CD8-positive, alpha-beta memory T cell (primary cell): ENCODE measurements around the gene FAM78B. TPM values are rescaled to one million over a fixed set of nuclear protein-coding genes. Genes with fewer than 3 reads are reported as not detected.
A peak's percentile ranks its signal among the peaks of the same experiment; 100 is the strongest.

ENCODE experiments used
- CTCF ChIA-PET: fragments of 350-600 bp; sonication (Branson Sonifier 250); formaldehyde crosslinking; loops from one replicate; lab custom pipeline; 2021; ENCODE audit warnings: antibody characterized with exemption; lab: Charles Lee
- POLR2A ChIA-PET: fragments of 350-600 bp; sonication (Branson Sonifier 250); formaldehyde crosslinking; loops from one replicate; lab custom pipeline; 2021; ENCODE audit warnings: antibody characterized with exemption; lab: Charles Lee
- DNase-seq, 5 donors: peaks; one replicate each; pipeline versions ENCODE4 v3.0.0 to v3.0.0-alpha.2; 2020 to 2022; ENCODE audit warnings: mixed read lengths in 1 of 5
- H3K27ac ChIP-seq: one replicate; pipeline ENCODE4 v1.7.0; 2013; ENCODE audit warnings: low read depth, mild to moderate bottlenecking, low read length, moderate library complexity
- H3K27me3 ChIP-seq: 2 replicates; pipeline ENCODE4 v1.7.0; 2013; ENCODE audit warnings: low read length, mild to moderate bottlenecking; ENCODE audit not compliant: insufficient read depth, poor library complexity, severe bottlenecking
- H3K36me3 ChIP-seq: 2 replicates; pipeline ENCODE4 v1.7.0; 2013; ENCODE audit warnings: mild to moderate bottlenecking, low read length, moderate library complexity; ENCODE audit not compliant: insufficient read depth
- H3K4me1 ChIP-seq: 2 replicates; pipeline ENCODE4 v1.7.0; 2013; ENCODE audit warnings: mild to moderate bottlenecking, low read length, moderate library complexity; ENCODE audit not compliant: insufficient read depth
- H3K4me3 ChIP-seq: 2 replicates; pipeline ENCODE4 v1.7.0; 2013; ENCODE audit warnings: mild to moderate bottlenecking, low read length
- H3K9me3 ChIP-seq: 2 replicates; pipeline ENCODE4 v1.7.0; 2013; ENCODE audit warnings: mild to moderate bottlenecking, low read length
- H3K27ac Mint-ChIP-seq, 8 donors: one replicate each; pipeline ENCODE4 v1.8.0; 2020 to 2021; ENCODE audit warnings: mixed read lengths in 8 of 8, mild to moderate bottlenecking in 6 of 8, inconsistent platforms in 3 of 8, moderate library complexity in 3 of 8
- H3K27me3 Mint-ChIP-seq, 2 donors: one replicate each; pipeline ENCODE4 v1.8.0; 2020 to 2021; ENCODE audit warnings: mixed read lengths in 2 of 2, mild to moderate bottlenecking in 1 of 2, moderate library complexity in 1 of 2
- H3K36me3 Mint-ChIP-seq, 3 donors: one replicate each; pipeline ENCODE4 v1.8.0; 2020 to 2021; ENCODE audit warnings: mixed read lengths in 3 of 3, inconsistent platforms in 1 of 3, mild to moderate bottlenecking in 1 of 3
- H3K4me1 Mint-ChIP-seq, 3 donors: one replicate each; pipeline ENCODE4 v1.8.0; 2020 to 2021; ENCODE audit warnings: mixed read lengths in 3 of 3, inconsistent platforms in 1 of 3, mild to moderate bottlenecking in 1 of 3
- H3K4me3 Mint-ChIP-seq, 7 donors: one replicate each; pipeline ENCODE4 v1.8.0; 2020 to 2021; ENCODE audit warnings: mixed read lengths in 7 of 7, mild to moderate bottlenecking in 6 of 7, moderate library complexity in 4 of 7, inconsistent platforms in 2 of 7
- H3K9me3 Mint-ChIP-seq, 5 donors: one replicate each; pipeline ENCODE4 v1.8.0; 2020 to 2022; ENCODE audit warnings: mixed read lengths in 5 of 5, mild to moderate bottlenecking in 3 of 5, moderate library complexity in 2 of 5, inconsistent platforms in 1 of 5
- polyA plus RNA-seq: library from polyadenylated mRNA; unstranded; fragments of 300-500 nt; fragmentation: Illumina TruSeq; gene quantifications from one replicate; pipeline ENCODE4 v1.2.3, GENCODE V29; 2021
- total RNA-seq, 2 experiments: library from RNA; stranded (reverse); gene quantifications; one replicate each; pipeline ENCODE4 v1.2.3, GENCODE V29; 2021

FAM78B gene
- total and polyA plus RNA-seq, 3 experiments from 2014 or later = 0.22 to 0.26 TPM; not detected in 1

- H3K4me3 Mint-ChIP-seq = no peak overlapping the region
- peaks cover 3 to 15% (median 9%) of the 10 kb centered on the region in 3 donors for H3K4me1 Mint-ChIP-seq
- DNase-seq = no peak
- Histone ChIP-seq H3K36me3 (no peaks in the 10 kb centered on the region), H3K27ac (no peak overlapping the region), H3K4me1 (no peaks in the 10 kb centered on the region), H3K27me3 (no peaks in the 10 kb centered on the region), H3K9me3 (no peaks in the 10 kb centered on the region), H3K4me3 (no peak overlapping the region)
- H3K27ac Mint-ChIP-seq = no peak overlapping the region
- peaks cover 27 to 30% of the 10 kb centered on the region in 2 donors for H3K27me3 Mint-ChIP-seq
- H3K9me3 Mint-ChIP-seq = peaks cover 0 to 6% (median 0%) of the 10 kb centered on the region in 5 donors
- CTCF ChIA-PET = no interaction called here
- no peaks in the 10 kb centered on the region for H3K36me3 Mint-ChIP-seq
- POLR2A ChIA-PET = no interaction called here
Measured at GRCh38 chr1:166170075-166170474, 3.3 kb upstream of the FAM78B start.

DNA sequence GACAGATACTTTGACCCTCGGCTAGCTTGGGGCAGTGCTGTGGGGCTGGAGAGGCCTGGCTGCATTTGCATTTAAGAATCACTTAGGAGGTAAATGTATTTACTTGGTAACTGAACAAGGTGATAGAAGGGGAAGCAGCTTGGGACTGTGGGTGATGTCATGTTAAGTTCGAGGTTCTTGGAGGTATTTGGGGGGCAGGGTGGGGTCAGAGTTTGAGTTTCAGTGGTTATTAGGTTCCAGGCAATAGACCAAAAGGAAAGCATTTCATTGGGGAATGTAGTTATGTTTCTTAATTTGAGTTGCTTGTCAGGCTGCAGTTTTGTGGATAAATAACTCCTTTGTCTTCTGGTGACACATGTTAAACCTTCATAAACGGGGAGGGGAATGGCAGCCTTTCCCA is 2.4 kb upstream of the FAM78B start:
- CTCF ChIA-PET = no interaction called here
- Mint-ChIP-seq H3K27ac (no peak overlapping the region), H3K4me3 (no peak overlapping the region), H3K4me1 (peaks cover 3 to 22% (median 9%) of the 10 kb centered on the region in 3 donors), H3K27me3 (peaks cover 31 to 38% of the 10 kb centered on the region in 2 donors), H3K36me3 (no peaks in the 10 kb centered on the region), H3K9me3 (peaks cover 0 to 6% (median 0%) of the 10 kb centered on the region in 5 donors)
- no peaks in the 10 kb centered on the region for H3K9me3 ChIP-seq
- no peak overlapping the region for H3K4me3 ChIP-seq
- no peaks in the 10 kb centered on the region for H3K36me3 ChIP-seq
- no peak overlapping the region for H3K27ac ChIP-seq
- no peaks in the 10 kb centered on the region for H3K27me3 ChIP-seq
- DNase-seq = no peak
- POLR2A ChIA-PET = no interaction called here
- H3K4me1 ChIP-seq = no peaks in the 10 kb centered on the region

- ChIA-PET CTCF (no interaction called here), POLR2A (no interaction called here)
- peak overlapping the region; percentile 60 to 80 (median 72) for H3K4me3 Mint-ChIP-seq
- no peaks in the 10 kb centered on the region for H3K9me3 ChIP-seq
- H3K4me1 Mint-ChIP-seq = peaks cover 3 to 22% (median 9%) of the 10 kb centered on the region in 3 donors
- H3K36me3 ChIP-seq = no peaks in the 10 kb centered on the region
- H3K9me3 Mint-ChIP-seq = peaks cover 0 to 6% (median 0%) of the 10 kb centered on the region in 5 donors
- no peaks in the 10 kb centered on the region for H3K27me3 ChIP-seq
- no peak for DNase-seq
- H3K27ac ChIP-seq = no peak overlapping the region
- no peaks in the 10 kb centered on the region for H3K4me1 ChIP-seq
- H3K36me3 Mint-ChIP-seq = no peaks in the 10 kb centered on the region
- H3K27me3 Mint-ChIP-seq = peaks cover 40 to 53% of the 10 kb centered on the region in 2 donors
- no peak overlapping the region for H3K4me3 ChIP-seq
- no peak overlapping the region for H3K27ac Mint-ChIP-seq
Measured at GRCh38 chr1:166167572-166167925, 748 bp upstream of the FAM78B start.

GRCh38 chr1:166166329-166166697 is 488 bp downstream of the FAM78B start:
- no peak overlapping the region for H3K27ac ChIP-seq
- H3K4me1 Mint-ChIP-seq = peaks cover 3 to 22% (median 9%) of the 10 kb centered on the region in 3 donors
- H3K4me3 ChIP-seq = no peak overlapping the region
- peaks cover 45 to 63% of the 10 kb centered on the region in 2 donors for H3K27me3 Mint-ChIP-seq
- H3K4me1 ChIP-seq = no peaks in the 10 kb centered on the region
- POLR2A ChIA-PET = no interaction called here
- CTCF ChIA-PET = no interaction called here
- no peaks in the 10 kb centered on the region for H3K36me3 ChIP-seq
- no peaks in the 10 kb centered on the region for H3K9me3 ChIP-seq
- H3K4me3 Mint-ChIP-seq = no peak overlapping the region
- no peaks in the 10 kb centered on the region for H3K36me3 Mint-ChIP-seq
- peaks cover 0 to 6% (median 0%) of the 10 kb centered on the region in 5 donors for H3K9me3 Mint-ChIP-seq
- no peaks in the 10 kb centered on the region for H3K27me3 ChIP-seq
- no peak overlapping the region for H3K27ac Mint-ChIP-seq
- DNase-seq = no peak

- ChIA-PET CTCF (no interaction called here), POLR2A (no interaction called here)
- DNase-seq = no peak
- H3K9me3 ChIP-seq = no peaks in the 10 kb centered on the region
- no peak overlapping the region for H3K4me3 ChIP-seq
- H3K9me3 Mint-ChIP-seq = peaks cover 0 to 6% (median 0%) of the 10 kb centered on the region in 5 donors
- H3K36me3 Mint-ChIP-seq = no peaks in the 10 kb centered on the region
- no peak overlapping the region for H3K27ac ChIP-seq
- no peaks in the 10 kb centered on the region for H3K27me3 ChIP-seq
- H3K27ac Mint-ChIP-seq = no peak overlapping the region
- no peaks in the 10 kb centered on the region for H3K4me1 ChIP-seq
- H3K27me3 Mint-ChIP-seq = peaks cover 42 to 65% of the 10 kb centered on the region in 2 donors
- no peaks in the 10 kb centered on the region for H3K36me3 ChIP-seq
- peak overlapping the region; percentile 40 to 86 (median 62) for H3K4me3 Mint-ChIP-seq
- H3K4me1 Mint-ChIP-seq = peaks cover 3 to 22% (median 9%) of the 10 kb centered on the region in 3 donors
Measured at GRCh38 chr1:166165661-166166328, 1.0 kb downstream of the FAM78B start.

DNA sequence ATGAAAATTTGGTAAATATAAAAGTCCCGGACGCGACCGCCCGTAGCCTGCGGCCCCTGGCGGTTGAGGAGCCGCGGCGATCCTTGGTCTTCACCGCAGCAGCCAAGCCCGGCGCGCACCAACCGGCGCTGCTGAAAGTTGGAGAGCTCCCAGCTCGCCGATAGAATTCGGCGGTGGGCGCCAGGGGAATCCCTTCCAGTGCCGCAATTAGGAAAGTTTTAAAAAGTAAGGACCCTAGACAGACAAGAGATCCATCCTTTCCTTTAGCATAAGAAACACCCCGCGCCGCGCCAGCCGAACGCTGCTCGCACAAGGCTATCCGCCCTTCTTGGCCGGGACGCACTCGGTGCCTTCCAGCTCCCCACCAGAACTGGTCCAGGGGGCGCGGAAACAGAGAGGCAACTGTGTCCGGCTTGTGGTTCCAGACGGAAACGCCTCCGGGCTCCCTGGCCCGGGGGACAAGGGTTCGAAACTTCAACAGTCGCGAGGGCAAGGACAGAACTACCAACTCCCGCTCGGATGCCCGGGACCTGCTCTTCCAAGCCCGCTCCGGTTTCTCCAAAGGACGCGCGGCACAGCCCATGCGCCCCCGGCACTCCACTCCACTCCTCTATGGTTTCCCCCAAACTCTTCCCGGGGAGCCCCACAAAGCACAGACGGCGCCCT is 1.7 kb downstream of the FAM78B start:
- peaks cover 3 to 22% (median 9%) of the 10 kb centered on the region in 3 donors for H3K4me1 Mint-ChIP-seq
- peaks cover 0 to 6% (median 0%) of the 10 kb centered on the region in 5 donors for H3K9me3 Mint-ChIP-seq
- no peaks in the 10 kb centered on the region for H3K36me3 ChIP-seq
- ChIA-PET CTCF (no interaction called here), POLR2A (no interaction called here)
- H3K9me3 ChIP-seq = no peaks in the 10 kb centered on the region
- no peak overlapping the region for H3K27ac ChIP-seq
- H3K27me3 Mint-ChIP-seq = peaks cover 46 to 72% of the 10 kb centered on the region in 2 donors
- H3K27ac Mint-ChIP-seq = no peak overlapping the region
- no peak for DNase-seq
- H3K4me3 Mint-ChIP-seq = peak overlapping the region; percentile 40 to 76 (median 64)
- H3K4me3 ChIP-seq = no peak overlapping the region
- H3K4me1 ChIP-seq = no peaks in the 10 kb centered on the region
- H3K27me3 ChIP-seq = no peaks in the 10 kb centered on the region
- no peaks in the 10 kb centered on the region for H3K36me3 Mint-ChIP-seq

GRCh38 chr1:166164646-166164994 is 2.2 kb downstream of the FAM78B start:
- peaks cover 46 to 74% of the 10 kb centered on the region in 2 donors for H3K27me3 Mint-ChIP-seq

DNA sequence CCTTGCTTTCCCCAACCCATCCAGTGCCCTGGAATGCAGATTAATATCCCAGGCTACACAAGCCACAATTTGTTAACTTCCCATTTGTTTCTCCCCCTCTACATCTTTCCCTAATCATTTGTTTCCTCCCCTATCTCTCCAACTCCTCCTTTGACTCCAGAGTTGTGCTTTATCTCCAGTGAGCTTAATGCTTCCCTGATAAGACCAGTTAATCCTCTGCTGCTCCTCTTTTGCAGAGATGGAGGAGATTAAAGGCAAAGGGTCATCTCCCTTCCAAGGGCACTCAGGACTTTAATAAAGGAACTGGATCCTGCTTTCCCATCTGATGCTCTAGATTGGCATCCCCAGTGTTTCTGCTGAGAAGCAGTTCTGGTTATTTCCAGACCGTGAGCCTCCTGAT is 7.1 kb downstream of the FAM78B start:
- DNase-seq = no peak
- no peaks in the 10 kb centered on the region for H3K9me3 Mint-ChIP-seq
- H3K27me3 Mint-ChIP-seq = peaks cover 23 to 41% of the 10 kb centered on the region in 2 donors
- peaks cover 0 to 3% (median 0%) of the 10 kb centered on the region in 3 donors for H3K4me1 Mint-ChIP-seq
- Histone ChIP-seq H3K27ac (no peak overlapping the region), H3K9me3 (no peaks in the 10 kb centered on the region), H3K27me3 (no peaks in the 10 kb centered on the region), H3K4me3 (no peak overlapping the region), H3K4me1 (no peaks in the 10 kb centered on the region), H3K36me3 (no peaks in the 10 kb centered on the region)
- ChIA-PET CTCF (no interaction called here), POLR2A (no interaction called here)
- H3K27ac Mint-ChIP-seq = no peak overlapping the region
- no peaks in the 10 kb centered on the region for H3K36me3 Mint-ChIP-seq
- no peak overlapping the region for H3K4me3 Mint-ChIP-seq

More at GRCh38 chr1:166164646-166164994, 2.2 kb downstream of the FAM78B start:
- Mint-ChIP-seq H3K27ac (no peak overlapping the region), H3K4me3 (peak overlapping the region in 6 of 7 donors; percentile 16 to 64 (median 52)), H3K9me3 (peaks cover 0 to 4% (median 0%) of the 10 kb centered on the region in 5 donors), H3K36me3 (no peaks in the 10 kb centered on the region), H3K4me1 (peaks cover 3 to 22% (median 9%) of the 10 kb centered on the region in 3 donors)
- ChIA-PET POLR2A (no interaction called here), CTCF (no interaction called here)
- no peaks in the 10 kb centered on the region for H3K4me1 ChIP-seq
- H3K4me3 ChIP-seq = no peak overlapping the region
- H3K27me3 ChIP-seq = no peaks in the 10 kb centered on the region
- no peak overlapping the region for H3K27ac ChIP-seq
- DNase-seq = no peak
- no peaks in the 10 kb centered on the region for H3K9me3 ChIP-seq
- H3K36me3 ChIP-seq = no peaks in the 10 kb centered on the region
